Keratinocyte (primary cell): ENCODE data around the gene TENM4. TPM values are rescaled to one million over a fixed set of nuclear protein-coding genes. Genes with fewer than 3 reads are reported as not detected.

Experiments used
- DNase-seq: peaks from one replicate; pipeline ENCODE4 v3.0.0-alpha.2; 2011; ENCODE audit warnings: low read depth, missing footprints, low spot score
- FAIRE-seq: peaks from 2 replicates; lab custom pipeline; 2011; peaks lifted over from hg19 to GRCh38; lab: Jason Lieb, UNC
- H2AFZ ChIP-seq: 2 replicates; pipeline ENCODE4 v1.6.0; 2012; ENCODE audit warnings: low read length, control low read depth, inconsistent platforms; ENCODE audit not compliant: control insufficient read depth
- H3K27ac ChIP-seq: 2 replicates; pipeline ENCODE4 v1.5.1; 2011; ENCODE audit warnings: low read length; ENCODE audit not compliant: control insufficient read depth, insufficient read depth
- H3K27me3 ChIP-seq: 3 replicates; pipeline ENCODE4 v1.6.0; 2011; ENCODE audit warnings: low read length; ENCODE audit not compliant: control insufficient read depth, insufficient read depth; ENCODE audit errors: extremely low read depth
- H3K36me3 ChIP-seq, 2 experiments: 2 replicates in 1 of 2; 3 replicates in 1 of 2; pipeline ENCODE4 v1.5.1; 2011; ENCODE audit warnings: low read length in 2 of 2, mild to moderate bottlenecking in 1 of 2; ENCODE audit not compliant: control insufficient read depth in 2 of 2, insufficient read depth in 2 of 2; ENCODE audit errors: extremely low read depth in 1 of 2
- H3K4me1 ChIP-seq: 3 replicates; pipeline ENCODE4 v1.5.1; 2011; ENCODE audit warnings: low read length; ENCODE audit not compliant: control insufficient read depth, insufficient read depth; ENCODE audit errors: extremely low read depth
- H3K4me2 ChIP-seq: 3 replicates; pipeline ENCODE4 v1.6.0; 2011; ENCODE audit warnings: low read depth, low read length; ENCODE audit not compliant: control insufficient read depth, insufficient read depth; ENCODE audit errors: extremely low read depth
- H3K4me3 ChIP-seq, 3 experiments: fragments of 200-600 bp in 1 of 3; sonication (generic) in 1 of 3; 2 replicates in 2 of 3; 3 replicates in 1 of 3; pipeline ENCODE4 v1.5.1; 2011 to 2016; ENCODE audit warnings: low read length in 3 of 3, mild to moderate bottlenecking in 3 of 3, control low read depth in 2 of 3, inconsistent platforms in 1 of 3, low read depth in 1 of 3, mixed read lengths in 1 of 3, mixed run types in 1 of 3, moderate library complexity in 1 of 3; ENCODE audit not compliant: control insufficient read depth in 2 of 3, insufficient read depth in 2 of 3; ENCODE audit errors: extremely low read depth in 1 of 3
- H3K79me2 ChIP-seq: 2 replicates; pipeline ENCODE4 v1.6.0; 2012; ENCODE audit warnings: low read length; ENCODE audit not compliant: control insufficient read depth, insufficient read depth
- H3K9ac ChIP-seq: 3 replicates; pipeline ENCODE4 v1.6.0; 2011; ENCODE audit warnings: low read length; ENCODE audit not compliant: control insufficient read depth, insufficient read depth; ENCODE audit errors: extremely low read depth
- H3K9me1 ChIP-seq: 3 replicates; pipeline ENCODE4 v1.6.0; 2011; ENCODE audit warnings: low read length; ENCODE audit not compliant: control insufficient read depth, insufficient read depth; ENCODE audit errors: extremely low read depth
- H3K9me3 ChIP-seq: 2 replicates; pipeline ENCODE4 v1.5.1; 2012; ENCODE audit warnings: low read depth, low read length; ENCODE audit not compliant: control insufficient read depth
- H4K20me1 ChIP-seq: 3 replicates; pipeline ENCODE4 v1.6.0; 2011; ENCODE audit warnings: low read length; ENCODE audit not compliant: control insufficient read depth, insufficient read depth; ENCODE audit errors: extremely low read depth
- CTCF ChIP-seq, 3 experiments: IDR thresholded peaks in 1 of 3; conservative IDR thresholded peaks in 1 of 3; optimal IDR thresholded peaks in 1 of 3; 2 replicates in 2 of 3; 3 replicates in 1 of 3; pipeline versions ENCODE3 to v1.5.1; 2011; ENCODE audit warnings: low read length in 3 of 3, mild to moderate bottlenecking in 3 of 3, moderate library complexity in 2 of 3, control low read depth in 1 of 3, inconsistent platforms in 1 of 3; ENCODE audit not compliant: insufficient read depth in 2 of 3; ENCODE audit errors: extremely low read depth in 1 of 3
- EZH2 ChIP-seq: IDR thresholded peaks from one replicate; pipeline ENCODE4 v1.6.1; 2012; ENCODE audit warnings: inconsistent platforms, mild to moderate bottlenecking, low read length, moderate library complexity
- dilution Hi-C: fragments of 300-500 bp; cut with MboI; formaldehyde crosslinking; loops from one replicate; pipeline ENCODE4 v1.7.0; 2020; ENCODE audit warnings: low sequenced_read_pairs; ENCODE audit not compliant: extremely low pct_ligation_motif_present
- polyA plus RNA-seq, 5 experiments: library from polyadenylated mRNA; depleted of rRNA in 3 of 5; stranded (reverse) in 3 of 5; stranded (forward) in 1 of 5; unstranded in 1 of 5; fragments of >200 nt; gene quantifications; 1 replicate in 1 of 5; 2 replicates in 3 of 5; 3 replicates in 1 of 5; pipeline versions ENCODE4 v1.2.1 to v1.2.3, GENCODE V29; 2011 to 2012; ENCODE audit warnings: missing spikeins in 2 of 5, low read depth in 1 of 5, low replicate concordance in 1 of 5

TENM4 gene
- polyA plus RNA-seq, 1 donor (not counting 4 experiments of a cell fraction or from before 2014, with no cell fraction given) = 3.5 TPM

GRCh38 chr11:79165908-79166307 is 274.9 kb downstream of the TENM4 start:
- no peak overlapping the region for H3K9ac ChIP-seq

GRCh38 chr11:79160791-79161403 is 279.9 kb downstream of the TENM4 start:
- H3K9ac ChIP-seq = no peak overlapping the region
- no peaks in the 10 kb centered on the region for H3K27me3 ChIP-seq
- no peaks in the 10 kb centered on the region for H3K79me2 ChIP-seq
- H3K4me2 ChIP-seq = no peak overlapping the region
- FAIRE-seq (peak; percentile 29), DNase-seq (peak; percentile 26)
- H3K27ac ChIP-seq = no peak overlapping the region
- H3K9me3 ChIP-seq = no peaks in the 10 kb centered on the region
- H3K36me3 ChIP-seq = no peaks in the 10 kb centered on the region
- H3K9me1 ChIP-seq = no peaks in the 10 kb centered on the region
- H2AFZ ChIP-seq = no peak overlapping the region
- H4K20me1 ChIP-seq = no peaks in the 10 kb centered on the region
- dilution Hi-C loops = no loop called here
- no peak overlapping the region for H3K4me3 ChIP-seq
- TF ChIP-seq EZH2 (no peak), CTCF (optimal IDR thresholded peaks at IDR 0.05 in 1 of 3, IDR thresholded peaks at IDR 0.05 in 1 of 3, conservative IDR thresholded peaks at IDR 0.05 in 1 of 3; ENCODE audit: extremely low read depth in 1 of 3, insufficient read depth in 2 of 3, low read length in 3 of 3) (peak; percentile 49 to 77 (median 52))
- peaks cover 26% of the 10 kb centered on the region for H3K4me1 ChIP-seq

More at GRCh38 chr11:79165908-79166307, 274.9 kb downstream of the TENM4 start:
- Histone ChIP-seq H3K4me2 (peak overlapping the region; percentile 9), H2AFZ (no peak overlapping the region), H3K27ac (no peak overlapping the region), H3K9me3 (no peaks in the 10 kb centered on the region), H3K79me2 (no peaks in the 10 kb centered on the region), H3K36me3 (no peaks in the 10 kb centered on the region), H3K4me1 (peaks cover 26% of the 10 kb centered on the region), H3K27me3 (no peaks in the 10 kb centered on the region), H3K4me3 (no peak overlapping the region), H3K9me1 (no peaks in the 10 kb centered on the region), H4K20me1 (no peaks in the 10 kb centered on the region)
- dilution Hi-C loops = no loop called here
- peak; percentile 17 for FAIRE-seq
- DNase-seq = peak; percentile 13
- TF ChIP-seq CTCF (optimal IDR thresholded peaks at IDR 0.05 in 1 of 3, IDR thresholded peaks at IDR 0.05 in 1 of 3, conservative IDR thresholded peaks at IDR 0.05 in 1 of 3; ENCODE audit: extremely low read depth in 1 of 3, insufficient read depth in 2 of 3, low read length in 3 of 3) (no peak), EZH2 (no peak)
